Measurements from ENCODE around the gene MRPS9.
A peak's percentile ranks its signal among the peaks of the same experiment; 100 is the strongest.

The MRPS9 gene

GRCh38 chr2:105126336-105126735, 88.5 kb downstream of the MRPS9 start:
- no peak for DNase-seq

- DNase-seq = no peak
Observed at GRCh38 chr2:105127289-105127915, 89.5 kb downstream of the MRPS9 start.

GRCh38 chr2:105129722-105130232, 91.9 kb downstream of the MRPS9 start:
- DNase-seq = no peak

GRCh38 chr2:105130546-105130945, 92.7 kb downstream of the MRPS9 start:
- no peak for DNase-seq

- no peak for DNase-seq
Observed at GRCh38 chr2:105134081-105134480, 96.2 kb downstream of the MRPS9 start.

- DNase-seq = no peak
Observed at GRCh38 chr2:105135436-105135835, 97.6 kb downstream of the MRPS9 start.

- no peak for DNase-seq
Observed at GRCh38 chr2:105136394-105136793, 98.5 kb downstream of the MRPS9 start.

GRCh38 chr2:105138643-105139042, 100.8 kb downstream of the MRPS9 start:
- no peak for DNase-seq

- no peak for DNase-seq
Observed at GRCh38 chr2:105139556-105140239, 101.8 kb downstream of the MRPS9 start.

GRCh38 chr2:105140240-105140568, 102.3 kb downstream of the MRPS9 start:
- DNase-seq = no peak

- DNase-seq = no peak
Observed at GRCh38 chr2:105141099-105141614, 103.3 kb downstream of the MRPS9 start.

GRCh38 chr2:105142239-105142638, 104.4 kb downstream of the MRPS9 start:
- no peak for DNase-seq

GRCh38 chr2:105143094-105143466, 105.2 kb downstream of the MRPS9 start:
- DNase-seq = no peak

- DNase-seq = peak; percentile 31
Observed at GRCh38 chr2:105143467-105144151, 105.7 kb downstream of the MRPS9 start.

GRCh38 chr2:105144152-105144940, 106.5 kb downstream of the MRPS9 start:
- DNase-seq = no peak

GRCh38 chr2:105144941-105145300, 107.1 kb downstream of the MRPS9 start:
- no peak for DNase-seq

- no peak for DNase-seq
Observed at GRCh38 chr2:105149272-105149671, 111.4 kb downstream of the MRPS9 start.

Data from activated CD8-positive, alpha-beta memory T cell treated with anti-CD3 and anti-CD28 coated beads, Interleukin-2, amount 50 U/mL, for 4 hours (primary cell).